SH-SY5Y (cell line): ENCODE measurements around the gene CST3.

ENCODE experiments used
- GATA2 ChIP-seq: IDR thresholded peaks from 2 replicates; pipeline ENCODE4 v1.6.1; 2011; ENCODE audit warnings: mild to moderate bottlenecking, low read depth, low read length
- GATA3 ChIP-seq: IDR thresholded peaks from 2 replicates; pipeline ENCODE4 v1.6.1; 2011; ENCODE audit warnings: low read depth, mild to moderate bottlenecking, low read length, moderate library complexity

- TF ChIP-seq GATA3: no peak
- TF ChIP-seq GATA2: no peak
These were observed 45.5 kb upstream of the CST3 start for GRCh38 chr20:23683281-23683680.
